Hindlimb muscle (tissue), 1 donor: ENCODE data around the gene CPPED1. TPM values are rescaled to one million over a fixed set of nuclear protein-coding genes. Genes with fewer than 3 reads are reported as not detected.
"Not testable (repeated sequence)": the region's sequence is repeated elsewhere in the genome, so short reads cannot be mapped to it uniquely, and the experiment has no call there.

Experiments used
- DNase-seq: peaks from one replicate; pipeline ENCODE4 v3.0.0-alpha.2; 2013
- polyA plus RNA-seq: library from polyadenylated mRNA; unstranded; fragments of 120-200 nt; gene quantifications from one replicate; pipeline ENCODE4 v1.2.1, GENCODE V29; 2013; ENCODE audit not compliant: insufficient read length

The CPPED1 gene
- 7.9 TPM for polyA plus RNA-seq

- peak; percentile 83 for DNase-seq
These were observed at the start of gene CPPED1 for GRCh38 chr16:12803203-12804093. CPPED1 (minus strand) TSS chr16:12803887; CDS start chr16:12803776, 111 bp downstream.

- no peak for DNase-seq
These were observed 46.5 kb upstream of the CPPED1 start for GRCh38 chr16:12850186-12850585.

- DNase-seq = no peak
These were observed 42.9 kb upstream of the CPPED1 start for GRCh38 chr16:12846592-12846991.

- no peak for DNase-seq
These were observed 41.6 kb upstream of the CPPED1 start for GRCh38 chr16:12845282-12845681.

- no peak for DNase-seq
These were observed 34.1 kb upstream of the CPPED1 start for GRCh38 chr16:12837756-12838155.

- no peak for DNase-seq
These were observed 33.6 kb upstream of the CPPED1 start for GRCh38 chr16:12837291-12837690.

- no peak for DNase-seq
These were observed 30.2 kb upstream of the CPPED1 start for GRCh38 chr16:12833926-12834325.

- no peak for DNase-seq
These were observed 25.6 kb upstream of the CPPED1 start for GRCh38 chr16:12829096-12829888.

GRCh38 chr16:12828206-12828605 is 24.5 kb upstream of the CPPED1 start:
- no peak for DNase-seq

- DNase-seq = no peak
These were observed 22.9 kb upstream of the CPPED1 start for GRCh38 chr16:12826559-12826958.

GRCh38 chr16:12819126-12820117 is 15.7 kb upstream of the CPPED1 start:
- DNase-seq = peak; percentile 40

GRCh38 chr16:12818326-12818725 is 14.6 kb upstream of the CPPED1 start:
- DNase-seq = no peak

- not testable (repeated sequence) for DNase-seq
These were observed 13.1 kb upstream of the CPPED1 start for GRCh38 chr16:12816791-12817214.

- DNase-seq = no peak
These were observed 11.7 kb upstream of the CPPED1 start for GRCh38 chr16:12815361-12815760.

- DNase-seq = not testable (repeated sequence)
These were observed 10.0 kb upstream of the CPPED1 start for GRCh38 chr16:12813734-12814133.

GRCh38 chr16:12813321-12813720 is 9.6 kb upstream of the CPPED1 start:
- not testable (repeated sequence) for DNase-seq

- DNase-seq = no peak
These were observed 8.0 kb upstream of the CPPED1 start for GRCh38 chr16:12811441-12812383.

GRCh38 chr16:12805066-12805465 is 1.4 kb upstream of the CPPED1 start:
- DNase-seq = no peak

GRCh38 chr16:12804395-12804794 is 708 bp upstream of the CPPED1 start:
- DNase-seq = no peak

- DNase-seq = no peak
These were observed 1.0 kb downstream of the CPPED1 start for GRCh38 chr16:12802661-12803060.

- no peak for DNase-seq
These were observed 1.6 kb downstream of the CPPED1 start for GRCh38 chr16:12802048-12802447.
